Measurements from ENCODE around the gene VRK3.

DNA sequence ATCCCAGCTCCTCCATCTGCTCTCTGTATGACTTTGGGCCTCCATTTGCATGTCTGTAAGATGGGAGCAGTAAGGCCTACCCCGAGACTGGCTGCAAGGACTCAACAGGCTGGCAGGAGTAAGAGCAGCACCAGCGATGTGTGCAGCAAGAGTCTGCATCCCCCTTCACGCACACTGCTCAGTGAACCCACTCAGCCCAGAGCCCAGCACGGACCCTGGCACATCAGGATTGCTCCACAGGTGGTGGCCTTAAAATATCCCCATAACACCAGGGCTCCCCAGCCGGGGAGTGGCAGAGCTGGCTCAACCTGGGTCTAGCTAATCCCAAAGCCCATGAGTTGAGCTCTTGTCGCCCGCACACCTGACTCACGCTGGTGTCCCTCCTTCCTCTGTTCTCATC, 23.4 kb downstream of the VRK3 start:
- TF ChIP-seq, protein P1, sequence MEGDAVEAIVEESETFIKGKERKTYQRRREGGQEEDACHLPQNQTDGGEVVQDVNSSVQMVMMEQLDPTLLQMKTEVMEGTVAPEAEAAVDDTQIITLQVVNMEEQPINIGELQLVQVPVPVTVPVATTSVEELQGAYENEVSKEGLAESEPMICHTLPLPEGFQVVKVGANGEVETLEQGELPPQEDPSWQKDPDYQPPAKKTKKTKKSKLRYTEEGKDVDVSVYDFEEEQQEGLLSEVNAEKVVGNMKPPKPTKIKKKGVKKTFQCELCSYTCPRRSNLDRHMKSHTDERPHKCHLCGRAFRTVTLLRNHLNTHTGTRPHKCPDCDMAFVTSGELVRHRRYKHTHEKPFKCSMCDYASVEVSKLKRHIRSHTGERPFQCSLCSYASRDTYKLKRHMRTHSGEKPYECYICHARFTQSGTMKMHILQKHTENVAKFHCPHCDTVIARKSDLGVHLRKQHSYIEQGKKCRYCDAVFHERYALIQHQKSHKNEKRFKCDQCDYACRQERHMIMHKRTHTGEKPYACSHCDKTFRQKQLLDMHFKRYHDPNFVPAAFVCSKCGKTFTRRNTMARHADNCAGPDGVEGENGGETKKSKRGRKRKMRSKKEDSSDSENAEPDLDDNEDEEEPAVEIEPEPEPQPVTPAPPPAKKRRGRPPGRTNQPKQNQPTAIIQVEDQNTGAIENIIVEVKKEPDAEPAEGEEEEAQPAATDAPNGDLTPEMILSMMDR (IDR thresholded peaks at IDR 0.05; ENCODE audit: low read depth, low read length, poor library complexity, severe bottlenecking): no peak
- no peak for TF ChIP-seq EZH2phosphoT487 (IDR thresholded peaks at IDR 0.05; ENCODE audit: borderline replicate concordance, low read length)
